ENCODE results near the gene AK2.
"Not testable (repeated sequence)": the region's sequence is repeated elsewhere in the genome, so short reads cannot be mapped to it uniquely, and the experiment has no call there.

Gene AK2

DNA sequence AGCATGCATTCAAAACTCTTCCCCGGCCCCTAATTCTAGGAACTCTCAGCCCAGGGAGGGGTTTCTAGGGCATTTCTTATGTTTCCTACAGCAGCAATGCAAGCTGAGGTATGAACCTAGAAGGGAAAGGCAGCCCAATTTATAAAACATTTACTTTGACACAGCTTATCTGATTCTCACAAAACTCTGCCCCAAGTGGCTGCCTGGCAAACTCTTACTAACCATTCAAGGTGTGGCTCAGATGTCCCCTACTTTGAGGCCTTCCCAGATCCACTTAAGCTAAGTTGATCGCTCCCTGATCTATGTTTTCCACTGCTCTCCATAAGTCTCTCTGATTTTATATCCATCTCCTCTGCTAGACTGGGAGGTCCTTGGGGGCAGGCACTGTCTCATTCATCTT is 35.4 kb downstream of the AK2 start:
- no peak for DNase-seq (ENCODE audit: low read depth in 2 of 2)

DNA sequence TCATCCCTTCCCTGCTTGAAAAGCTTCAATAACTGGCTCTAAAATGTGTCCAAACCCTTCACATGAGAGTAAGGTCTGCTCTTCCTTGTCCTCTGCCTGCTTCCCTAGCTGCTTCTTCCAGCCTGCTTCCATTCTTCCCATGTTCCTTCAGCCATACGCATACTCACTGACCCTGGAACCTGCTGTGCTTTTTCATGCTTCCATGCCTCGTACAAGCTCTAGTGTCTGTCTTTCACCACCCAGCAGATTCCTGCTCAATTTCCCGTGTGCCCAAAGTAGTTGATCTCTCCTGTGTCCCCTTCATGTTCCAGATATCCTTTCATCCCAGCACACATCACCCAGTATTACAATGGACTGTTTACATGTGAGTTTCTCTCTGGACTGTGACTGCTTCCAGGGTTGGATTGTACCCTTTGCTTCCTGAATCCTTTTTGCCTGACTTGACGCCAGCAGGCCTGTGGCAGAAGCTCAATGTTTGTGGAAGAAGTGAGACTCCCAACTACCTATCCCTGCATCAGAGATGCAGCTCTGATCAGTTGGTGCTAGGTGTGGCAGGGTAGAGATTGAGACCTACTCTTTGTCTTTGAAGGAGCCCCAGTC is 36.2 kb downstream of the AK2 start:
- no peak for DNase-seq (ENCODE audit: low read depth in 2 of 2)

DNA sequence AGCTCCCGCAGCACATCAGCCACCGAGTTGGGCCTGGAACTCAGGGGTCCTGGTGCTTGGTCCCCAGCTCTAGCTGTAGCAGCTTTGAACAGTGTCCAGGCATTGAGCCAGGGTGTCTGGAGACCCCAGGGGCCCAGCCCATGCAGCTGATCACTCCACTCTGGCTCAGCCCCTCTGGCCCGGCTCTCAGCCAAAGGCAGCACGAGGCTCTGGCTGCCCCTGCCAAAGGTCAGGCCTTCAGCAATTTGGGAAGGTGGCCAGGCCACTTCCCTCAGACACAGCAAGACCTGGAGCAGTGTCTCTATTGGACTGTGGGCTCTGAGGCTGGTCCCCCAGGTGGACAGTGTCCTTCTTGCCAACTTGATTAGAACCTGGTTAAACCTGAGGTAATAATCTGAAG is 37.7 kb downstream of the AK2 start:
- no peak for DNase-seq (ENCODE audit: low read depth in 2 of 2)

- no peak for DNase-seq (ENCODE audit: low read depth in 2 of 2)
Measured at GRCh38 chr1:32998064-32998463, 38.6 kb downstream of the AK2 start.

GRCh38 chr1:32997381-32997891 is 39.2 kb downstream of the AK2 start:
- DNase-seq (ENCODE audit: low read depth in 2 of 2): no peak

DNA sequence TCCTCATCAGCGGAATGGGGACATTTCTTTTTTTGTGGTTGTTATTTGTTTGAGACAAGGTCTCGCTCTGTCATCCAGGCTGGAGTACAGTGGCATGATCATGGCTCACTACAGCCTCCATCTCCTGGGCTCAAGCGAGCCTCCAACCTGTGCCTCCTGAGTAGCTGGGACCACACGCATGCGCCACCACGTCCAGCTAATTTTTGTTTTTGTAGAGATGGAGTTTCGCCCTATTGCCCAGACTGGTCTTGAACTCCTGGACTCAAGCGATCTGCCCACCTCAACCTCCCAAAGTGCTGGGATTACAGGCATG is 43.4 kb downstream of the AK2 start:
- not testable (repeated sequence) for DNase-seq (ENCODE audit: low read depth in 2 of 2)

GRCh38 chr1:32992489-32993323 is 44.0 kb downstream of the AK2 start:
- DNase-seq (ENCODE audit: low read depth in 2 of 2): peak; percentile 80 to 82

GRCh38 chr1:32991819-32992488 is 44.7 kb downstream of the AK2 start:
- DNase-seq (ENCODE audit: low read depth in 2 of 2): no peak

DNA sequence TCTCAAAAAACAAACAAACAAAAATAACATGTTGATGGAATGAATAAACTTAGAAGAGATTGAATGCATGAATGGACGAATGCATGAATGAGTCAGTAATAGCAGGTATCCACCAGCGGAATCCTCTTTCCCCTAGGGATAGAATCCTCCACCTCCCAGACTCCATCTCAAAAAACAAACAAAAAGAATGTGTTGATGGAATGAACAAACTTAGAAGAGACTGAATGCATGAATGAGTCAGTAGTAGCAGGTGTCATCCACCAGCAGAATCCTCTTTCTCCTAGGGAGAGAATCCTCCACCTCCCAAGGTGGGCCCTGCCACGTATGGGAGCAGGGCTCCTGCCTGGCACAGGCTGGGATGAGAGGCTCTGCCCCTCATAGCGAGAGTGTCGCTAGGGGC is 45.3 kb downstream of the AK2 start:
- DNase-seq (ENCODE audit: low read depth in 2 of 2): no peak

GRCh38 chr1:32990887-32991286 is 45.8 kb downstream of the AK2 start:
- no peak for DNase-seq (ENCODE audit: low read depth in 2 of 2)

DNA sequence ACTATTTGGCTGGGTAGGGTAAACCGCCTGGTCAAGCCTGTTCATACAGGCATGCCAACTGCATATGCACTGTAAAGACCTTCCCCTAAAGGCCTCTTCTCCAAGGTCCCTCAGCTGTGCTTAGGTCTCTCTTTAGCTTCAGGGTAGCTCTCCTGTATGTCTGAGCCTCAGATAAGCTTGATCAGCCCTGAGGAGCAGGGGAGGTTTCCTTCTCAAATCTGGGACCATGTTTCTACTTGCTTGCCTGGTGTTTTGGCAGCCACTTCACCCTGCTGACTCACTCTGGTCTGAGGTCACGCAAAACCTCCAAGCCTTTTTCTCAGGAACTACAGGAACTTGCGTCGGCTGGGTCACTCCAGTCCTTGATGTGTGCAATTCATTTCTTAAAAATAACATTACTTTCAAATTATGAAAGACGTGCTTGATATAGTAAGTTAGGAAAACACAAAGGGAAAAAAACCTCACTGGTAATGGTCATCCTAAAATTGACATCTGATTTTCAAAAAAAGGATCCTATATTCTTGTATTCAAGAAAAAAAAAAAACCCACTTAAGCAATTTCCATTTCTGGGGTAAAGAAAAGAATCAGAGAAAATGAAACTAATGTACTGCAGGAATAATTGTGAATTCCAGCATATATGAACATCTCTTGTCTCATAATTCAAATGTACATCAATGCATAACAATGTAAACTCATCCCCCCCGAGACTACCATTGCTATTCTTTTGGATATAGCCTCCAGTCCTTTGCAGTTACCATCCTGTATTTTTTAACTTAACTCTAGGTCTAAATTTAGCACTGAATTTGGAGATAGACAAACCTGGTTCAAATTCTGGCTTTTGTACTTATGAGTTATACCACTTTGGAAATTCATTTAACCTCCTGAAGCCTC is 47.3 kb downstream of the AK2 start:
- peak; percentile 69 to 70 for DNase-seq (ENCODE audit: low read depth in 2 of 2)

GRCh38 chr1:32988665-32989064 is 48.0 kb downstream of the AK2 start:
- peak in 1 of 2 experiments; percentile 37 for DNase-seq (ENCODE audit: low read depth in 2 of 2)

GRCh38 chr1:32985226-32985625 is 51.5 kb downstream of the AK2 start:
- no peak for DNase-seq (ENCODE audit: low read depth in 2 of 2)

DNA sequence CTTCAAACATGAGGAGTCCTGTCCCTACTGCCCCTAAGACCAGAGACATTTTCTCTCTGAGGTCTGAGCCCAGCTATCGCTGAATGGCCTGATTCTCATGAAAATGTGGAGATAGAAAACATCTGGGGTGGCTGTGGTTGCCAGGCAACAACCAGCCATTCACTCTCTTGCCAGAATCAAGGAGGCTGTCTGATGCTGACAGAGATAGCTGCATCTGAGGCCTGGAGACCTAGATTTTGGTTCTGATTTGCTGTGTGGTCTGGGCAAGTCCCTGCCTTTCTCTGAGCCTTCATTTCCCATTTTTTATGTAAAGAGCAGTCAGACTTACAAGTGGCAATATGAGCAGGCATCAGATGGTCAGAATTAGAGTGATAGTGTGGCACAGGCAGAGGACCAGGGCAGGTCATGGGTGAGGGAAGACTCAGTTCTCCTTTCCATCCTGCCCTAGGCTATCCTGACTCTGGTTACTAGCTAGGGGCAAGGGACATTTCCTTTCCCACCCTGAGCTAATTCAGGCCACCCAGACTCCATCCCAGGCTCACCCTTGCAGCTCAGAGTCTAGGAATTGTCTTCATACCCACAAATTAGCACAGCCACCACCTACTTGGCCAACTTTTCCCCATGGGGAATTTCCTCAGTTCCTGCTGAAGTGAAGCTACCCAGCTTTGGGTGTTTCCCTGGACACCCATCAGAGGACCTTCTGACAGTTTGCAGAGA is 52.1 kb downstream of the AK2 start:
- peak; percentile 40 to 41 for DNase-seq (ENCODE audit: low read depth in 2 of 2)

- DNase-seq (ENCODE audit: low read depth in 2 of 2): no peak
Measured at GRCh38 chr1:32984090-32984454, 52.6 kb downstream of the AK2 start.

DNA sequence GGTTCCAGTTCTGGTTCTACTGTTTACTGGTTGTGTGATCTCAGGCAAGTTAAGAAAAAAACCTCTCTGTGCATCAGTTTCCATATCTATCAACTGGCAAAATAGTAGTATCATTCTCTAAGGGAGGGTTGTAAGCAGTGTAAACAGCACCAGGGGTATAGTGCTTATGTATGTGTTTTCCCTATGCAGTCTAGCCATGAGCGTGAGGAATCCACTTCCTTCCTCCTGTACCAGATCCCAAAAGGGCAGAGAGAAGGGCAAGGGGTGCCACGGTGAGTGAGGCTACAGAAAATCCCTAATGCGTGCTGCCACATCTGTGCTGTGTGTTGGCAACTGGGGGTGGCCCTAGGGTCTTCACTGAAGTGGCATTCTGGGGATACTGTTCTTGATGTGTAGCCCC is 53.7 kb downstream of the AK2 start:
- no peak for DNase-seq (ENCODE audit: low read depth in 2 of 2)

- DNase-seq (ENCODE audit: low read depth in 2 of 2): peak in 1 of 2 experiments; percentile 30
Measured at GRCh38 chr1:32981003-32981901, 55.4 kb downstream of the AK2 start.

DNA sequence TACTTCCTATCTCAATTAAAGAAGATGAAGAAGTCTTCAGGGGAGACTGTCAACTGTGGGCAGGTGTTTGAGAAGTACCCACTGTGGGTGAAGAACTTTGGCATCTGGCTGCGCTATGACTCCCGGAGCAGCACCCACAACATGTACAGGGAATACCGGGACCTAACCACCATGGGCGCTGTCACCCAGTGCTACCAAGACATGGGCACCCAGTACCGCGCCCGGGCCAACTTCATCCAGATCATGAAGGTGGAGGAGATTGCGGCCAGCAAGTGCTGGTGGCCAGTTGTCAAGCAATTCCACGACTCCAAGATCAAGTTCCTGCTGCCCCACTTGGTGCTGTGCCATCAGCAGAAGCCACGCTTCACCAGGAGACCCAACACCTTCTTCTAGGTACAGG is 56.6 kb downstream of the AK2 start:
- DNase-seq (ENCODE audit: low read depth in 2 of 2): no peak

GRCh38 chr1:32978854-32979253 is 57.8 kb downstream of the AK2 start:
- DNase-seq (ENCODE audit: low read depth in 2 of 2): no peak

DNA sequence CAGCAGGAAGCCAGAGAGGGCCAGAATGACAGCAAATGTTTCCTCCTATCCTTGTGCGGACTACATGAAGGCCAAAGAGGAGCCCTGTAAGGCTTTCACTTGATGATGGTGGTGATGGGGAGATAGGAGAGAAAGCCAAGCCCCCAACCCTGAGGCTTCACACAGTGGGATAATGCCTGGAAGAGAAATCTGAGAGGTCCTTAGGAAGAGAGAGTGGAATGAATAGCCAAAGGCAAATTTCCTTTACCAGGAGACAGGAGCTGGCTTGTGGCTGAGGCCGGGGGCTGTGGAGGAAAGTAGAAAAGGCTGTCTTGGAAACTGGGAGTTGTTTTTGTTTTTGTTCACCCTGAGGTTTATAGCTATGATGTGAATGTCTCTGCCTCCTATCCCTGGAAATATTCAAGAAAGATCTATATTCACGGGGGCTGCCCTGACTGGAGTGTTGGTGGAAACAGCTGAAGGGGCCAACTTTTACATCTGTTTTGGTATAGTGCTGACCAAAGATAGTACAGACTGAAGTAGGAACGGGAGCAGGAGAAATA is 59.1 kb downstream of the AK2 start:
- no peak for DNase-seq (ENCODE audit: low read depth in 2 of 2)
